B cell (primary cell): ENCODE measurements around the gene EGLN2.
"Not testable (repeated sequence)": the region's sequence is repeated elsewhere in the genome, so short reads cannot be mapped to it uniquely, and the experiment has no call there.

Experiments used
- EZH2 ChIP-seq: IDR thresholded peaks from 2 replicates; pipeline ENCODE4 v1.6.1; 2012; ENCODE audit warnings: borderline replicate concordance, low read depth, mild to moderate bottlenecking, moderate library complexity, low read length; ENCODE audit not compliant: insufficient read depth, poor library complexity, severe bottlenecking
- TF ChIP-seq, protein P1 (sequence below): fragments of 200-600 bp; IDR thresholded peaks from one replicate; pipeline ENCODE4 v1.8.0; 2022; ENCODE audit warnings: antibody characterized with exemption, mild to moderate bottlenecking

DNA sequence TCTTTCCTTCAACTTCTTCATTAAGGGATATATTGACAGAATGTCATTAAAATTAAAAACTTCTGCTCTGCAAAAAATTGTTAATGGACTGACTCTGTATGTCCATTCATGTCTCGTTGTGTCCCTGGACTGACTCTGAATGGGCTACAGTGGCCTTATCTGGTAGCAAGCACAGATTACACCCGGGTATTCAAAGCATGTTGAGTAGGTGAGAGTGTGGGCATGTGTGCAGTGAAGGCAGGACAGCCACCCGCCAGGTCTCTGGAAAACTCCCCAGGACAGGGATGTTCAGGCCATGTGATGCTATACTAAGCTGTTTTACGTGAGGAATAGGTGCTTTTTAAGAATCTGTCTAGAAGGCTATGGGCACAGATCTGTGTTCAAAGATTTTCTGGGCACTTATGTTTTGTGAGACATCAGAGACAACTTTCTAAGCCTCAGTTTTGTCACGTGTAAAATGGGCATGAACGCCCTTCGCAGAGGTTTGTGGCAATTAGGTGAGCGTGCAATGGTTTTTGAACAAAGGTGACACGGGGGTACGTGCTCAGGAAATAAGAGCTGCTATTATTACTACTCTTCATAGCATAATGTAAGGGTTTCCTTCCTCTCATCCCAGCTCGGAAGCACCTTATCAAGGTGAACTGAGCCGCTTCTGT, 44.1 kb downstream of the EGLN2 start:
- TF ChIP-seq, protein P1, sequence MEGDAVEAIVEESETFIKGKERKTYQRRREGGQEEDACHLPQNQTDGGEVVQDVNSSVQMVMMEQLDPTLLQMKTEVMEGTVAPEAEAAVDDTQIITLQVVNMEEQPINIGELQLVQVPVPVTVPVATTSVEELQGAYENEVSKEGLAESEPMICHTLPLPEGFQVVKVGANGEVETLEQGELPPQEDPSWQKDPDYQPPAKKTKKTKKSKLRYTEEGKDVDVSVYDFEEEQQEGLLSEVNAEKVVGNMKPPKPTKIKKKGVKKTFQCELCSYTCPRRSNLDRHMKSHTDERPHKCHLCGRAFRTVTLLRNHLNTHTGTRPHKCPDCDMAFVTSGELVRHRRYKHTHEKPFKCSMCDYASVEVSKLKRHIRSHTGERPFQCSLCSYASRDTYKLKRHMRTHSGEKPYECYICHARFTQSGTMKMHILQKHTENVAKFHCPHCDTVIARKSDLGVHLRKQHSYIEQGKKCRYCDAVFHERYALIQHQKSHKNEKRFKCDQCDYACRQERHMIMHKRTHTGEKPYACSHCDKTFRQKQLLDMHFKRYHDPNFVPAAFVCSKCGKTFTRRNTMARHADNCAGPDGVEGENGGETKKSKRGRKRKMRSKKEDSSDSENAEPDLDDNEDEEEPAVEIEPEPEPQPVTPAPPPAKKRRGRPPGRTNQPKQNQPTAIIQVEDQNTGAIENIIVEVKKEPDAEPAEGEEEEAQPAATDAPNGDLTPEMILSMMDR = not testable (repeated sequence)
- TF ChIP-seq EZH2 = not testable (repeated sequence)
